A673 (cell line): ENCODE data around the gene CSTF1. TPM values are rescaled to one million over a fixed set of nuclear protein-coding genes. Genes with fewer than 3 reads are reported as not detected.

Source experiments
- BruUV-seq: library from RNA; stranded (reverse); fragments of 400-500 nt; replicated peaks from 2 replicates; lab custom pipeline; 2021; lab: Mats Ljungman, UMichigan
- CTCF ChIA-PET: fragments of 300-600 bp; sonication (Branson Sonifier 250); formaldehyde crosslinking; loops from one replicate; lab custom pipeline; 2022; ENCODE audit warnings: antibody characterized with exemption; lab: Charles Lee
- POLR2A ChIA-PET: fragments of 300-600 bp; sonication (Branson Sonifier 250); formaldehyde crosslinking; loops from one replicate; lab custom pipeline; 2022; ENCODE audit warnings: antibody characterized with exemption; ENCODE audit not compliant: low non-redundant PET; lab: Charles Lee
- DNase-seq: peaks from one replicate; pipeline ENCODE4 v3.0.0-alpha.2; 2015; ENCODE audit warnings: low spot score
- H3K27ac ChIP-seq: fragments of 200-600 bp; sonication (generic); 2 replicates; pipeline ENCODE4 v1.5.1; 2016; ENCODE audit warnings: mixed run types, low read depth, mild to moderate bottlenecking, mixed read lengths, antibody characterized with exemption, low read length; ENCODE audit not compliant: poor library complexity, severe bottlenecking
- H3K27me3 ChIP-seq: fragments of 200-600 bp; sonication (generic); replicated peaks from 2 replicates; pipeline ENCODE4 v1.6.1; 2017; ENCODE audit warnings: mixed run types, low read depth, mild to moderate bottlenecking, mixed read lengths, antibody characterized with exemption, low read length; ENCODE audit not compliant: insufficient read depth, poor library complexity
- H3K36me3 ChIP-seq: fragments of 200-600 bp; sonication (generic); 2 replicates; pipeline ENCODE4 v1.6.1; 2016; ENCODE audit warnings: mixed run types, mild to moderate bottlenecking, mixed read lengths, antibody characterized with exemption, low read length; ENCODE audit not compliant: insufficient read depth, poor library complexity, severe bottlenecking
- H3K4me1 ChIP-seq: fragments of 200-600 bp; sonication (generic); 2 replicates; pipeline ENCODE4 v1.6.1; 2017; ENCODE audit warnings: mixed run types, mild to moderate bottlenecking, mixed read lengths, antibody characterized with exemption, low read length; ENCODE audit not compliant: insufficient read depth, poor library complexity, severe bottlenecking
- H3K4me3 ChIP-seq: fragments of 200-600 bp; sonication (generic); 2 replicates; pipeline ENCODE4 v1.5.1; 2016; ENCODE audit warnings: low read depth, mixed run types, mild to moderate bottlenecking, mixed read lengths, low read length; ENCODE audit not compliant: poor library complexity, severe bottlenecking
- H3K9me3 ChIP-seq: fragments of 200-600 bp; sonication (generic); 2 replicates; pipeline ENCODE4 v1.6.1; 2016; ENCODE audit warnings: mixed run types, low read depth, mild to moderate bottlenecking, mixed read lengths, antibody characterized with exemption, low read length; ENCODE audit not compliant: poor library complexity, severe bottlenecking
- CTCF ChIP-seq: fragments of 300-800, 200-600 bp; sonication (generic); conservative IDR thresholded peaks from 2 replicates; pipeline ENCODE4 v1.5.1; 2017; ENCODE audit warnings: low read depth, mild to moderate bottlenecking, antibody characterized with exemption, low read length, moderate library complexity, mixed read lengths
- EZH2 ChIP-seq: fragments of 200-600 bp; sonication (generic); IDR thresholded peaks from 2 replicates; pipeline ENCODE4 v1.6.1; 2017; ENCODE audit warnings: borderline replicate concordance, low read depth, mild to moderate bottlenecking, mixed read lengths, antibody characterized with exemption, low read length; ENCODE audit not compliant: poor library complexity, severe bottlenecking
- intact Hi-C: fragments of 100-400 bp; cut with micrococcal nuclease; formaldehyde crosslinking; loops from one replicate; pipeline ENCODE4 v1.10.0; 2022; ENCODE audit not compliant: unreplicated experiment
- total RNA-seq: library from RNA; stranded (reverse); gene quantifications from 2 replicates; pipeline ENCODE4 v1.2.3, GENCODE V29; 2021

Gene CSTF1
- total RNA-seq, 1 experiment from 2014 or later = 58.2 TPM

- no TSS peak for BruUV-seq
- POLR2A ChIA-PET = no interaction called here
These were observed 9.1 kb upstream of the CSTF1 start for GRCh38 chr20:56383334-56383733.

GRCh38 chr20:56385130-56385529, 7.3 kb upstream of the CSTF1 start:
- Histone ChIP-seq H3K4me1 (peaks cover 7% of the 10 kb centered on the region), H3K27me3 (no peaks in the 10 kb centered on the region), H3K27ac (no peak overlapping the region), H3K9me3 (no peaks in the 10 kb centered on the region), H3K4me3 (no peak overlapping the region), H3K36me3 (peaks cover 100% of the 10 kb centered on the region)
- BruUV-seq = no TSS peak
- ChIA-PET CTCF (no interaction called here), POLR2A (no interaction called here)
- TF ChIP-seq CTCF (no peak), EZH2 (no peak)
- intact Hi-C loops = no loop called here
- DNase-seq = no peak

More at GRCh38 chr20:56383334-56383733, 9.1 kb upstream of the CSTF1 start:
- H3K4me1 ChIP-seq = no peaks in the 10 kb centered on the region
- H3K36me3 ChIP-seq = peaks cover 97% of the 10 kb centered on the region
- DNase-seq = no peak
- H3K9me3 ChIP-seq = no peaks in the 10 kb centered on the region
- TF ChIP-seq CTCF (no peak), EZH2 (no peak)
- no peak overlapping the region for H3K4me3 ChIP-seq
- H3K27me3 ChIP-seq = no peaks in the 10 kb centered on the region
- CTCF ChIA-PET = no interaction called here
- H3K27ac ChIP-seq = no peak overlapping the region
- intact Hi-C loops = no loop called here

- ChIA-PET CTCF (no interaction called here), POLR2A (no interaction called here)
- Histone ChIP-seq H3K9me3 (no peaks in the 10 kb centered on the region), H3K4me1 (peaks cover 13% of the 10 kb centered on the region), H3K36me3 (peaks cover 96% of the 10 kb centered on the region), H3K27ac (peak overlapping the region; percentile 13), H3K27me3 (no peaks in the 10 kb centered on the region), H3K4me3 (no peak overlapping the region)
- intact Hi-C loops = no loop called here
- TF ChIP-seq CTCF (no peak), EZH2 (no peak)
- BruUV-seq = no TSS peak
- no peak for DNase-seq
These were observed 6.2 kb upstream of the CSTF1 start for GRCh38 chr20:56386219-56386618.
